Stomach (tissue), 9 donors: ENCODE measurements around the gene MBP. TPM values are rescaled to one million over a fixed set of nuclear protein-coding genes. Genes with fewer than 3 reads are reported as not detected.

Experiments used
- DNase-seq, 2 donors: peaks; one replicate each; pipeline versions ENCODE4 v3.0.0 to v3.0.0-alpha.2; 2013 to 2019
- H3K27ac ChIP-seq, 5 donors: fragments of 200-600 bp in 4 of 5; sonication (generic) in 4 of 5; one replicate each; pipeline ENCODE4 v1.5.1; 2013 to 2019; ENCODE audit warnings: mild to moderate bottlenecking in 1 of 5, moderate library complexity in 1 of 5
- H3K27me3 ChIP-seq, 3 donors: fragments of 200-600 bp; sonication (generic); one replicate each; pipeline ENCODE4 v1.5.1; 2017 to 2019; ENCODE audit warnings: mixed run types in 1 of 3
- H3K36me3 ChIP-seq, 4 donors: fragments of 200-600 bp; sonication (generic); 1 replicate in 3 of 4; 2 replicates in 1 of 4; pipeline ENCODE4 v1.5.1; 2016 to 2019
- H3K4me1 ChIP-seq, 4 donors: fragments of 200-600 bp; sonication (generic); one replicate each; pipeline ENCODE4 v1.5.1; 2016 to 2019
- H3K4me3 ChIP-seq, 4 donors: fragments of 200-600 bp; sonication (generic) in 3 of 4; one replicate each; pipeline ENCODE4 v1.5.1; 2016 to 2019; ENCODE audit warnings: mild to moderate bottlenecking in 1 of 4
- H3K9me3 ChIP-seq, 4 donors: fragments of 200-600 bp; sonication (generic); one replicate each; pipeline ENCODE4 v1.5.1; 2016 to 2019
- EP300 ChIP-seq: sonication (generic); formaldehyde crosslinking; IDR thresholded peaks from one replicate; pipeline ENCODE4 v1.6.1; 2017; ENCODE audit warnings: antibody characterized with exemption
- POLR2A ChIP-seq, 4 donors: fragments of 450-650 bp; IDR thresholded peaks; one replicate each; pipeline ENCODE4 v1.6.1; 2016; ENCODE audit warnings: antibody characterized with exemption in 4 of 4, control low read depth in 2 of 4, mild to moderate bottlenecking in 1 of 4, moderate library complexity in 1 of 4
- POLR2AphosphoS5 ChIP-seq, 3 donors: sonication (generic); formaldehyde crosslinking; IDR thresholded peaks; one replicate each; pipeline ENCODE4 v1.6.1; 2016; ENCODE audit warnings: antibody characterized with exemption in 3 of 3
- WGBS, 5 donors: extraction: QIAGEN DNeasy Blood & Tissue Kit in 3 of 5; methylation state at CpG; one replicate each; pipeline versions ENCODE4 v1.1.5 to v1.1.7; 2013 to 2018; 5-methylcytosine and 5-hydroxymethylcytosine counted together
- intact Hi-C: fragments of 100-400 bp; cut with DNase I; formaldehyde crosslinking; loops from one replicate; pipeline ENCODE4 v1.15.1; 2023; ENCODE audit warnings: low total_unique reads
- polyA plus RNA-seq, 3 donors: library from polyadenylated mRNA; stranded (reverse); fragments of 200-250 nt; gene quantifications; one replicate each; pipeline ENCODE4 v1.2.3, GENCODE V29; 2013
- total RNA-seq, 5 donors: library from RNA; depleted of rRNA; stranded (reverse); fragments of >200 nt; gene quantifications; one replicate each; pipeline versions ENCODE4 v1.1.0 to v1.2.3, GENCODE V29; 2014 to 2016
- TF ChIP-seq, protein P1 (sequence below), 7 experiments: fragments of 450-650 bp in 4 of 7; fragments of 200-600 bp in 3 of 7; sonication (generic) in 3 of 7; IDR thresholded peaks; one replicate each; pipeline ENCODE4 v1.5.1; 2016 to 2019; ENCODE audit warnings: antibody characterized with exemption in 7 of 7, control low read depth in 2 of 7, mild to moderate bottlenecking in 1 of 7
- donor health status: healthy with polysubstance abuse.
- donor health status: Bipolar disorder and iron deficiency.
- donor health status: healthy.

MBP gene
- total and polyA plus RNA-seq, 8 donors, result 7.9 to 407 (median 33.3) TPM

DNA sequence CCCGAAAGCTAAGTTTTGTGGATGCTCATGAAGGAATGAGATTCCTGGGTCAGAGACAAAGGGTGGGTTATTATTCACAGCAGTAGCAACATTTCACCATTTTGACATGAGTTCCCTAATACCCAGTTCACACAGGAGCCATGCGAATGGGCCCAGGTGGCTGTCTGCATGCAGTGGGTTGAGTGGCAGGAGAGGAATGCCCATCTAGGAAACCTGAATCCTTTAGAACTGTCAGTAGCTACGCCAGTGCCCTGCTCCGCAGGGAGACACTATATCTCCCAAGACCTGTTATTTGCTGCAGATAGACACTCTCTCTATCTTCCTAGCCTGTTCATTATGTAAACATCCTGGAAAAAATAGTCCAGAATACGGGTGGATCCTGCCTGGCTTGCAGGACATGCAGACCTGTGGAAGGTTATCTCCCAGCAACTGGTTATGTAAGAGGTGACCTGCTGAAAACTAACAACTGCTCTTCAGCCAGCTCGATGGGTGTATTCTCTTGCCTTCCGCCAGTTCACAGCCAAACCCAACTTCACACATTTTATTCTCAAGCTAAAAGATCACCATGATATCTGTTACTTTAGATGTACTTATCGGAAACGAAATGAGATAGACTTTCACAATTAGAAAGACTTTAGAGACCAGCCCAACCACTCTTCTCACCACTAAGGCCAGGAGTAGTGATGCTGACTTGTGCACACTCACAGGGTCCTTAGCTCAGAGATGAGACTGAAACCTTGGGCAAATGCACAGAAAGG lies 59.1 kb downstream of the MBP start:
- Histone ChIP-seq H3K4me1 (peaks cover 28 to 85% (median 61%) of the 10 kb centered on the region in 4 donors), H3K4me3 (no peak overlapping the region), H3K36me3 (peaks cover 0 to 11% (median 4%) of the 10 kb centered on the region in 4 donors), H3K27me3 (no peaks in the 10 kb centered on the region), H3K27ac (peak overlapping the region in 3 of 5 donors; percentile 13 to 83 (median 14)), H3K9me3 (no peaks in the 10 kb centered on the region)
- TF ChIP-seq EP300, result no peak
- TF ChIP-seq, protein P1, sequence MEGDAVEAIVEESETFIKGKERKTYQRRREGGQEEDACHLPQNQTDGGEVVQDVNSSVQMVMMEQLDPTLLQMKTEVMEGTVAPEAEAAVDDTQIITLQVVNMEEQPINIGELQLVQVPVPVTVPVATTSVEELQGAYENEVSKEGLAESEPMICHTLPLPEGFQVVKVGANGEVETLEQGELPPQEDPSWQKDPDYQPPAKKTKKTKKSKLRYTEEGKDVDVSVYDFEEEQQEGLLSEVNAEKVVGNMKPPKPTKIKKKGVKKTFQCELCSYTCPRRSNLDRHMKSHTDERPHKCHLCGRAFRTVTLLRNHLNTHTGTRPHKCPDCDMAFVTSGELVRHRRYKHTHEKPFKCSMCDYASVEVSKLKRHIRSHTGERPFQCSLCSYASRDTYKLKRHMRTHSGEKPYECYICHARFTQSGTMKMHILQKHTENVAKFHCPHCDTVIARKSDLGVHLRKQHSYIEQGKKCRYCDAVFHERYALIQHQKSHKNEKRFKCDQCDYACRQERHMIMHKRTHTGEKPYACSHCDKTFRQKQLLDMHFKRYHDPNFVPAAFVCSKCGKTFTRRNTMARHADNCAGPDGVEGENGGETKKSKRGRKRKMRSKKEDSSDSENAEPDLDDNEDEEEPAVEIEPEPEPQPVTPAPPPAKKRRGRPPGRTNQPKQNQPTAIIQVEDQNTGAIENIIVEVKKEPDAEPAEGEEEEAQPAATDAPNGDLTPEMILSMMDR (IDR thresholded peaks at IDR 0.05), result no peak
- TF ChIP-seq POLR2AphosphoS5 (IDR thresholded peaks at IDR 0.05), result no peak
- TF ChIP-seq POLR2A (IDR thresholded peaks at IDR 0.05), result no peak
- WGBS, 5 donors, result 79 to 90% (median 84%) methylated on average over 9 of the region's 9 CpGs
- no peak for DNase-seq
- intact Hi-C loops, result no loop called here

DNA sequence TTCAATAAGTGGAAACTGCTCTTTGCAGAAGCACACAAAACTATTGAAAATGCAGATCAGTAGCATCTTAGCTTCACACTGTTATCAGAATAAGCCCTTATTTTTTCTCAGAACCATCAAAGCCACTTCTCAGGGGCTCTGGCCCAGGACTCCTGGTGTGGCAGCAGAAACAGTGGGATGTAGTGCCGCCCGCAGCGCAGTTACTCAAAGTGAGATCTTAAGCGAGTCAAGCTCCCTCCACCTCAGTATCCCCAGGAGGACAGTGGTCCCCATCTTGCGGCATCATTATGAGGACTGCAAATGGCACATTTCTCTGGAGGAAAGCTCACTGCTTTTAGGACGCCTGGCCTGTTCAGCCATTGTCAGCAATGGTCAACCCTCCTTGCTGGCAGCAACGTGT lies 60.0 kb downstream of the MBP start:
- TF ChIP-seq POLR2AphosphoS5 (IDR thresholded peaks at IDR 0.05) (no peak), POLR2A (IDR thresholded peaks at IDR 0.05) (no peak), EP300 (no peak)
- TF ChIP-seq, protein P1 (IDR thresholded peaks at IDR 0.05), result no peak
- no peak for DNase-seq
- Histone ChIP-seq H3K27ac (peak overlapping the region in 4 of 5 donors; percentile 5 to 83 (median 56)), H3K36me3 (peaks cover 0 to 11% (median 2%) of the 10 kb centered on the region in 4 donors), H3K4me1 (peaks cover 37 to 86% (median 67%) of the 10 kb centered on the region in 4 donors), H3K4me3 (no peak overlapping the region), H3K27me3 (no peaks in the 10 kb centered on the region), H3K9me3 (no peaks in the 10 kb centered on the region)
- 83 to 97% (median 95%) methylated on average over 7 of the region's 7 CpGs for WGBS, 5 donors
- intact Hi-C loops, result no loop called here

DNA sequence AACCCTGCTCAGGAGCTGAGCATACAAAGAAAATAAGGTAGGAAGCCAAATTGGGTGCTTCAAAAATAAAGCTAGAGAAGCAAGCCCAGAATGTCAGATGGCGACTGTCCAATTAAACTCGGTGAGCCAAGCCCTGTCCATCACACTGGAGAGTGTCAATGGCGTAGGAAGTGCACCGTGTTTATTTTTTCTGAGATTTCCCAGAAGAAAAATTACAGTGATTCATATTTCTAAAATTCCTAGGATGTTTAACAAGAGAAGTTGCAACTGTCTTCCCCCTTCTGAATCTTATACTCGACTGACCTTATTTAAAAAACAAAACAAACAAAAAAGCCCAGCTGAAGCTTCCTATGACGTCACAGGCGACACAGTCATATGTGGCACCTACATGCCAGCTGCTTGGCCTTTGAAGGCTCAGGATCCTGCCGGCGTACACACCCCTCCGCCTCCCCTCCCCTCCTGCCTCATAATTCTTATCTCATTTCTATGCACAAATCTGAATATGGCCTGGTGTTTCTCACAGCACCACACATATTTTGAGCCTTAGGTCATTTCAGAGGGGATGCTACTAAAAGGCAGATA lies 60.8 kb downstream of the MBP start:
- Histone ChIP-seq H3K27me3 (no peaks in the 10 kb centered on the region), H3K9me3 (no peaks in the 10 kb centered on the region), H3K4me1 (peaks cover 44 to 86% (median 70%) of the 10 kb centered on the region in 4 donors), H3K4me3 (no peak overlapping the region), H3K27ac (peak overlapping the region; percentile 3 to 83 (median 50)), H3K36me3 (peaks cover 0 to 11% (median 2%) of the 10 kb centered on the region in 4 donors)
- DNase-seq, result peak; percentile 44 to 88
- TF ChIP-seq POLR2A (IDR thresholded peaks at IDR 0.05), result no peak
- TF ChIP-seq POLR2AphosphoS5 (IDR thresholded peaks at IDR 0.05), result peak in 1 of 3 donors; percentile 16
- 37 to 50% (median 45%) methylated on average over 10 of the region's 10 CpGs for WGBS, 5 donors
- intact Hi-C loops, result no loop called here

DNA sequence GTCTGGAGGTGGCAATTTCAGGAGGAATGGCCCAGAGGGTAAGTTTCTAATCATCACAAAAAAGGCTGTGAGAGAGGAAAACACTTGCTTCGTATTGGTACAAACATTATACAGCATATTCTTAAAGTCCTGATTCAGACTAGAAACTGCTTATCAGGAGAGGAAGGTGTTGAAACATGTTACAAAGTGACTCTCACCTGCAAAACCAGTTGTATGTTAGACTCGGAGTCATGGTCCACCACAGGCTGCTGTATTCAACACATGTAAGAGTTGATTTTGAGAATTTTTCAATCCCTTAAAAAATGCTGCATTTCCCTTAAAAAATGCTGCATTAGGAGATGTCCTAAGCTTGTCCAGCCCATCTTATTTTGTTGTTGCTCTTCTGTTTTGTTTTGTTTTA lies 61.5 kb downstream of the MBP start:
- WGBS, 5 donors, result 45 to 67% (median 55%) methylated on average over 2 of the region's 2 CpGs
- TF ChIP-seq, protein P1 (IDR thresholded peaks at IDR 0.05), result no peak
- no peak for TF ChIP-seq POLR2A (IDR thresholded peaks at IDR 0.05)
- TF ChIP-seq POLR2AphosphoS5 (IDR thresholded peaks at IDR 0.05), result no peak
- TF ChIP-seq EP300, result no peak
- H3K9me3 ChIP-seq, result no peaks in the 10 kb centered on the region
- peak overlapping the region in 4 of 5 donors; percentile 5 to 83 (median 56) for H3K27ac ChIP-seq
- peaks cover 52 to 86% (median 75%) of the 10 kb centered on the region in 4 donors for H3K4me1 ChIP-seq
- peaks cover 0 to 5% (median 2%) of the 10 kb centered on the region in 4 donors for H3K36me3 ChIP-seq
- DNase-seq, result peak in 1 of 2 donors; percentile 56
- intact Hi-C loops, result no loop called here
- H3K27me3 ChIP-seq, result no peaks in the 10 kb centered on the region
- H3K4me3 ChIP-seq, result no peak overlapping the region
